WTC11 (cell line): ENCODE results near the gene FCER1G. TPM values are rescaled to one million over a fixed set of nuclear protein-coding genes. Genes with fewer than 3 reads are reported as not detected.

ENCODE experiments used
- ATAC-seq: fragments of 200-7000 bp; cut with Tn5 transposase; 2 replicates; pipeline ENCODE4 v1.10.0; 2021; ENCODE audit warnings: mild to moderate bottlenecking, moderate library complexity
- CTCF ChIA-PET: fragments of 300-600 bp; sonication (Branson Sonifier 250); formaldehyde crosslinking; loops from one replicate; lab custom pipeline; 2021; ENCODE audit warnings: antibody characterized with exemption; lab: Charles Lee
- POLR2A ChIA-PET: fragments of 350-600 bp; sonication (Branson Sonifier 250); formaldehyde crosslinking; loops from one replicate; lab custom pipeline; 2021; ENCODE audit warnings: antibody characterized with exemption; lab: Charles Lee
- DNase-seq: peaks from one replicate; pipeline ENCODE4 v3.0.0; 2021; ENCODE audit warnings: low spot score
- H3K27ac Mint-ChIP-seq: 2 replicates; pipeline ENCODE4 v1.8.0; 2021; ENCODE audit warnings: mixed read lengths
- H3K27me3 Mint-ChIP-seq: 2 replicates; pipeline ENCODE4 v1.8.0; 2021; ENCODE audit warnings: low read depth, mild to moderate bottlenecking, moderate library complexity, mixed read lengths
- H3K36me3 Mint-ChIP-seq: 2 replicates; pipeline ENCODE4 v1.8.0; 2021; ENCODE audit warnings: mixed read lengths
- H3K4me1 Mint-ChIP-seq: 2 replicates; pipeline ENCODE4 v1.8.0; 2022; ENCODE audit warnings: mixed read lengths
- H3K4me3 Mint-ChIP-seq: 2 replicates; pipeline ENCODE4 v1.8.0; 2021; ENCODE audit warnings: mild to moderate bottlenecking, moderate library complexity, mixed read lengths
- H3K9me3 Mint-ChIP-seq: 2 replicates; pipeline ENCODE4 v1.8.0; 2021; ENCODE audit warnings: mixed read lengths
- FOXP1 ChIP-seq: sonication (generic); formaldehyde crosslinking; IDR thresholded peaks from 2 replicates; pipeline ENCODE4 v1.8.0; 2022; ENCODE audit warnings: missing genetic modification reagents, mild to moderate bottlenecking, moderate library complexity, borderline replicate concordance
- NFATC4 ChIP-seq: fragments of 250-450 bp; sonication (Bioruptor Pico); IDR thresholded peaks from 2 replicates; pipeline ENCODE4 v1.9.0; 2021; ENCODE audit warnings: mild to moderate bottlenecking
- TCF7 ChIP-seq: sonication (generic); formaldehyde crosslinking; IDR thresholded peaks from 2 replicates; pipeline ENCODE4 v1.8.0; 2022; ENCODE audit warnings: mild to moderate bottlenecking, low read depth, missing genetic modification reagents, moderate library complexity
- ZNF263 ChIP-seq: sonication (generic); formaldehyde crosslinking; IDR thresholded peaks from 2 replicates; pipeline ENCODE4 v1.8.1; 2022; ENCODE audit warnings: low read depth, mild to moderate bottlenecking, moderate library complexity, missing genetic modification reagents
- total RNA-seq: library from RNA; stranded (reverse); gene quantifications from 3 replicates; pipeline ENCODE4 v1.2.3, GENCODE V29; 2021
- TF ChIP-seq, protein P1 (sequence below): sonication (generic); formaldehyde crosslinking; IDR thresholded peaks from 2 replicates; pipeline ENCODE4 v1.8.1; 2023; ENCODE audit warnings: mild to moderate bottlenecking, missing genetic modification reagents
- TF ChIP-seq, protein P2 (sequence below): sonication (generic); formaldehyde crosslinking; conservative IDR thresholded peaks from 2 replicates; pipeline ENCODE4 v1.8.1; 2022; ENCODE audit warnings: mild to moderate bottlenecking, missing genetic modification reagents
- TF ChIP-seq, protein P3 (sequence below): sonication (generic); formaldehyde crosslinking; IDR thresholded peaks from 2 replicates; pipeline ENCODE4 v1.8.1; 2023; ENCODE audit warnings: mild to moderate bottlenecking, missing genetic modification reagents, moderate library complexity
- TF ChIP-seq, protein P4 (sequence below): sonication (generic); formaldehyde crosslinking; IDR thresholded peaks from 2 replicates; pipeline ENCODE4 v1.8.0; 2022; ENCODE audit warnings: mild to moderate bottlenecking, missing genetic modification reagents
- TF ChIP-seq, protein P5 (sequence below): fragments of 250-450 bp; sonication (Bioruptor Pico); IDR thresholded peaks from 2 replicates; pipeline ENCODE4 v1.9.0; 2021; ENCODE audit warnings: mild to moderate bottlenecking, borderline replicate concordance
- TF ChIP-seq, protein P6 (sequence below): sonication (generic); formaldehyde crosslinking; IDR thresholded peaks from 2 replicates; pipeline ENCODE4 v1.8.1; 2022; ENCODE audit warnings: missing genetic modification reagents, borderline replicate concordance
- TF ChIP-seq, protein P7 (sequence below): fragments of 250-450 bp; sonication (Bioruptor Pico); IDR thresholded peaks from 2 replicates; pipeline ENCODE4 v1.9.0; 2021; ENCODE audit warnings: mild to moderate bottlenecking

FCER1G gene
- total RNA-seq, 1 experiment from 2014 or later = 0.85 TPM

DNA sequence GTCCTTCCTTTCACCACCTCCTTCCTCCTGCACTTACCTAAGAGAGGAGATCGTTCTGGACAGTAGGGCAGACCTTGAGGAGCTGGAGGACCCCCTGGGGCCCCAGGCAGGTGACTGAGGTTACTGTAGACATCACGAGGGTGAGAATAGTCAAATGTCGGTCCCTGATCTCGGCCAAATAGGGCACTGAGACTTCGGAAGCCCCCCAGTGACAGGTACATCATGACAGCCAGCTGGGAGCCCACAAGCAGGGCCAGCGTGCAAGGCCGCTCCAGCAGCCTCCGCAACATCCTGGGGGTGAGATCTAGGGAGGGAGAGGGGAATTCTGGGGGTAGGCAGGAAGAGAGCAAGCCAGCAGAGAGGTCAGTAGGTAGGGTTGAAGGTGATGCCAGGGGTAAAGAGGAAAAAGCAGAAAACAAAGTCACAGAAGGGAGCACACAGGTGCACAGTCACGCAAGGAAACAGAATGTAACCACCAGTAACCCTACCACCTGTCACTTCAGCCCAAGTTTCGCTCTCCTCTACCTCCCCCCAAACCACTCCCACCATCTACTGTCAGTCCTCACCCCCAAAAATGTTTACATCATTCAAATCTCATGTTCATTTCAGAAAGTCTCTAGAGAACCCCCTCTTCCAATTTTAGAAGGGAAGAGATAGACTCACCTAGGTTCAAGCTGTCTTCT is 39.2 kb upstream of the FCER1G start:
- Mint-ChIP-seq H3K36me3 (peaks cover 39% of the 10 kb centered on the region), H3K4me3 (peak overlapping the region; percentile 97), H3K27ac (peak overlapping the region; percentile 60; the same call in 1 of the 2 replicates), H3K4me1 (peaks cover 20% of the 10 kb centered on the region), H3K9me3 (no peaks in the 10 kb centered on the region), H3K27me3 (no peaks in the 10 kb centered on the region)
- ChIA-PET POLR2A (interaction anchor here (1.1 to 1.5 kb wide), 2 partner anchors 44 to 130 kb away, joined by 3 to 5 read pairs; partner anchors contain the start of gene DEDD), CTCF (interaction anchor here (1.1 to 2.5 kb wide), 5 partner anchors 8 to 104 kb away, joined by 3 to 41 read pairs (median 7); partner anchors contain the start of genes PPOX and TOMM40L)
- no peak for DNase-seq
- ATAC-seq = no peak
- TF ChIP-seq, protein P1, sequence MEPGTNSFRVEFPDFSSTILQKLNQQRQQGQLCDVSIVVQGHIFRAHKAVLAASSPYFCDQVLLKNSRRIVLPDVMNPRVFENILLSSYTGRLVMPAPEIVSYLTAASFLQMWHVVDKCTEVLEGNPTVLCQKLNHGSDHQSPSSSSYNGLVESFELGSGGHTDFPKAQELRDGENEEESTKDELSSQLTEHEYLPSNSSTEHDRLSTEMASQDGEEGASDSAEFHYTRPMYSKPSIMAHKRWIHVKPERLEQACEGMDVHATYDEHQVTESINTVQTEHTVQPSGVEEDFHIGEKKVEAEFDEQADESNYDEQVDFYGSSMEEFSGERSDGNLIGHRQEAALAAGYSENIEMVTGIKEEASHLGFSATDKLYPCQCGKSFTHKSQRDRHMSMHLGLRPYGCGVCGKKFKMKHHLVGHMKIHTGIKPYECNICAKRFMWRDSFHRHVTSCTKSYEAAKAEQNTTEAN (CRISPR knock-in tag) = no peak
- TF ChIP-seq FOXP1 (CRISPR knock-in tag) (no peak), ZNF263 (CRISPR knock-in tag) (no peak), TCF7 (no peak), NFATC4 (CRISPR knock-in tag) (no peak)
- TF ChIP-seq, protein P2, sequence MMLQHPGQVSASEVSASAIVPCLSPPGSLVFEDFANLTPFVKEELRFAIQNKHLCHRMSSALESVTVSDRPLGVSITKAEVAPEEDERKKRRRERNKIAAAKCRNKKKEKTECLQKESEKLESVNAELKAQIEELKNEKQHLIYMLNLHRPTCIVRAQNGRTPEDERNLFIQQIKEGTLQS (CRISPR knock-in tag) = no peak
- TF ChIP-seq, protein P3, sequence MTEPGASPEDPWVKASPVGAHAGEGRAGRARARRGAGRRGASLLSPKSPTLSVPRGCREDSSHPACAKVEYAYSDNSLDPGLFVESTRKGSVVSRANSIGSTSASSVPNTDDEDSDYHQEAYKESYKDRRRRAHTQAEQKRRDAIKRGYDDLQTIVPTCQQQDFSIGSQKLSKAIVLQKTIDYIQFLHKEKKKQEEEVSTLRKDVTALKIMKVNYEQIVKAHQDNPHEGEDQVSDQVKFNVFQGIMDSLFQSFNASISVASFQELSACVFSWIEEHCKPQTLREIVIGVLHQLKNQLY = no peak
- TF ChIP-seq, protein P4, sequence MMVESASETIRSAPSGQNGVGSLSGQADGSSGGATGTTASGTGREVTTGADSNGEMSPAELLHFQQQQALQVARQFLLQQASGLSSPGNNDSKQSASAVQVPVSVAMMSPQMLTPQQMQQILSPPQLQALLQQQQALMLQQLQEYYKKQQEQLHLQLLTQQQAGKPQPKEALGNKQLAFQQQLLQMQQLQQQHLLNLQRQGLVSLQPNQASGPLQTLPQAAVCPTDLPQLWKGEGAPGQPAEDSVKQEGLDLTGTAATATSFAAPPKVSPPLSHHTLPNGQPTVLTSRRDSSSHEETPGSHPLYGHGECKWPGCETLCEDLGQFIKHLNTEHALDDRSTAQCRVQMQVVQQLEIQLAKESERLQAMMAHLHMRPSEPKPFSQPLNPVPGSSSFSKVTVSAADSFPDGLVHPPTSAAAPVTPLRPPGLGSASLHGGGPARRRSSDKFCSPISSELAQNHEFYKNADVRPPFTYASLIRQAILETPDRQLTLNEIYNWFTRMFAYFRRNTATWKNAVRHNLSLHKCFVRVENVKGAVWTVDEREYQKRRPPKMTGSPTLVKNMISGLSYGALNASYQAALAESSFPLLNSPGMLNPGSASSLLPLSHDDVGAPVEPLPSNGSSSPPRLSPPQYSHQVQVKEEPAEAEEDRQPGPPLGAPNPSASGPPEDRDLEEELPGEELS (CRISPR knock-in tag) = no peak
- TF ChIP-seq, protein P5, sequence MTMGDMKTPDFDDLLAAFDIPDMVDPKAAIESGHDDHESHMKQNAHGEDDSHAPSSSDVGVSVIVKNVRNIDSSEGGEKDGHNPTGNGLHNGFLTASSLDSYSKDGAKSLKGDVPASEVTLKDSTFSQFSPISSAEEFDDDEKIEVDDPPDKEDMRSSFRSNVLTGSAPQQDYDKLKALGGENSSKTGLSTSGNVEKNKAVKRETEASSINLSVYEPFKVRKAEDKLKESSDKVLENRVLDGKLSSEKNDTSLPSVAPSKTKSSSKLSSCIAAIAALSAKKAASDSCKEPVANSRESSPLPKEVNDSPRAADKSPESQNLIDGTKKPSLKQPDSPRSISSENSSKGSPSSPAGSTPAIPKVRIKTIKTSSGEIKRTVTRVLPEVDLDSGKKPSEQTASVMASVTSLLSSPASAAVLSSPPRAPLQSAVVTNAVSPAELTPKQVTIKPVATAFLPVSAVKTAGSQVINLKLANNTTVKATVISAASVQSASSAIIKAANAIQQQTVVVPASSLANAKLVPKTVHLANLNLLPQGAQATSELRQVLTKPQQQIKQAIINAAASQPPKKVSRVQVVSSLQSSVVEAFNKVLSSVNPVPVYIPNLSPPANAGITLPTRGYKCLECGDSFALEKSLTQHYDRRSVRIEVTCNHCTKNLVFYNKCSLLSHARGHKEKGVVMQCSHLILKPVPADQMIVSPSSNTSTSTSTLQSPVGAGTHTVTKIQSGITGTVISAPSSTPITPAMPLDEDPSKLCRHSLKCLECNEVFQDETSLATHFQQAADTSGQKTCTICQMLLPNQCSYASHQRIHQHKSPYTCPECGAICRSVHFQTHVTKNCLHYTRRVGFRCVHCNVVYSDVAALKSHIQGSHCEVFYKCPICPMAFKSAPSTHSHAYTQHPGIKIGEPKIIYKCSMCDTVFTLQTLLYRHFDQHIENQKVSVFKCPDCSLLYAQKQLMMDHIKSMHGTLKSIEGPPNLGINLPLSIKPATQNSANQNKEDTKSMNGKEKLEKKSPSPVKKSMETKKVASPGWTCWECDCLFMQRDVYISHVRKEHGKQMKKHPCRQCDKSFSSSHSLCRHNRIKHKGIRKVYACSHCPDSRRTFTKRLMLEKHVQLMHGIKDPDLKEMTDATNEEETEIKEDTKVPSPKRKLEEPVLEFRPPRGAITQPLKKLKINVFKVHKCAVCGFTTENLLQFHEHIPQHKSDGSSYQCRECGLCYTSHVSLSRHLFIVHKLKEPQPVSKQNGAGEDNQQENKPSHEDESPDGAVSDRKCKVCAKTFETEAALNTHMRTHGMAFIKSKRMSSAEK (CRISPR knock-in tag) = no peak
- TF ChIP-seq, protein P6, sequence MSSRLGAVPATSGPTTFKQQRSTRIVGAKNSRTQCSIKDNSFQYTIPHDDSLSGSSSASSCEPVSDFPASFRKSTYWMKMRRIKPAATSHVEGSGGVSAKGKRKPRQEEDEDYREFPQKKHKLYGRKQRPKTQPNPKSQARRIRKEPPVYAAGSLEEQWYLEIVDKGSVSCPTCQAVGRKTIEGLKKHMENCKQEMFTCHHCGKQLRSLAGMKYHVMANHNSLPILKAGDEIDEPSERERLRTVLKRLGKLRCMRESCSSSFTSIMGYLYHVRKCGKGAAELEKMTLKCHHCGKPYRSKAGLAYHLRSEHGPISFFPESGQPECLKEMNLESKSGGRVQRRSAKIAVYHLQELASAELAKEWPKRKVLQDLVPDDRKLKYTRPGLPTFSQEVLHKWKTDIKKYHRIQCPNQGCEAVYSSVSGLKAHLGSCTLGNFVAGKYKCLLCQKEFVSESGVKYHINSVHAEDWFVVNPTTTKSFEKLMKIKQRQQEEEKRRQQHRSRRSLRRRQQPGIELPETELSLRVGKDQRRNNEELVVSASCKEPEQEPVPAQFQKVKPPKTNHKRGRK (CRISPR knock-in tag) = no peak
- TF ChIP-seq, protein P7, sequence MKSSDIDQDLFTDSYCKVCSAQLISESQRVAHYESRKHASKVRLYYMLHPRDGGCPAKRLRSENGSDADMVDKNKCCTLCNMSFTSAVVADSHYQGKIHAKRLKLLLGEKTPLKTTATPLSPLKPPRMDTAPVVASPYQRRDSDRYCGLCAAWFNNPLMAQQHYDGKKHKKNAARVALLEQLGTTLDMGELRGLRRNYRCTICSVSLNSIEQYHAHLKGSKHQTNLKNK (CRISPR knock-in tag) = no peak
